NK-92 (cell line): ENCODE measurements around the gene TENM4.

ENCODE experiments used
- DNase-seq: peaks from one replicate; lab custom pipeline; 2025; ENCODE audit not compliant: unreplicated experiment; lab: John Stamatoyannopoulos, UW

Gene TENM4

DNA sequence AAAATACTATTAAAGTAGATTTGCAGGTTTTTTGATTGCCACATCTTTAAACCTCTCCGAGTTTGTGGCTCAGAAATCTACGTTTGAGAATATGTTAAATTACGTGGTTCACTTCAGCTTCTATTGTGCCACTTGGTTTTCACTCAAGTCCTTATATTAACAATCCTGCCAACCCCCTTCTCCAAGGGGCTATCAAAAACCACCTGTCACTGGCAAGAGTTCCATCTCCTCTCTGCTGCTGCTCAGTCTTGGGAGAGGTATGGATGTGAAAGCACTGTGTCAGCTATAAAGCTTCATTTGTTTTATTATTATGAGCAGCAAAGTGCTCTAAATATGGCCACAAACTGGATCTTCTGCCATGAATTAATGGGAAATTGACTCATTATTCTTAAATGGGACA lies 668.6 kb downstream of the TENM4 start:
- DNase-seq = no peak

DNA sequence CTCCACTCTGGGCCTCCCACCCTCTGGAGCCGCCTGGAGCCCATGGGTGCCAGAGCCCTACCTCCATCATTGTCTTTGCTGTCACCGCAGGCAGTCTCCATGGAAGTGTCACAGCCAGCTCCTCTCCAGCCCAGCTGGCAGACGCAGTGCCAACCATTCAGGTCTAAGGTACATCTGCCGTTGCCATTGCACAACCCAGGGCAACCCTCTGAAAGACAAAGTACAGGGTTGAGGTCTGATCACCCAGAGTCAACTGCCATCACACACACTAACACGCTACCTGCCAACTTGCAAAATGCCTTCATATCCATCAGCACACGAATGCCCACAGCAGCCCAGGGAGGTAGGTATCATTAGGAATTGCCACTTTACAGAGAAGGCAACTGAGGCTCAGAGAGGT lies 669.9 kb downstream of the TENM4 start:
- DNase-seq = no peak

DNA sequence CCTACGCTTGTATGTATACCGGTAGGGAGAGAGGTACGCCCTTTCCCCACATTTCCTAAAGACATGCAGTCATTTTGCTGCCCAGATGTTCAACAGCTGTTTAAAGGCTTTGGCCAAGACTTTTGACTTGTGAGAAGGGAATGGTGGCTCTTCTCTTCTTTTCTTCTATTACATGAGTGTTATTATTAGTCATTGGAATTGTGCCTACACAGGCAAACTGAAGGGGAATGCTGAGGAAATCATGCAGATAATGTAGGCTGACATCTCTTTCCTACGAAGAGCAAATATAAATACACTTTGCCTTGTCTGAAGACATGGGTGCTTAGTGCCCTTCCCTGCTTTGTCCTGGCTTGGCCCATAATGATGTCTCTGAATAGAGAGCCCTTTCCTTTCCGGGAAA lies 671.9 kb downstream of the TENM4 start:
- no peak for DNase-seq

DNA sequence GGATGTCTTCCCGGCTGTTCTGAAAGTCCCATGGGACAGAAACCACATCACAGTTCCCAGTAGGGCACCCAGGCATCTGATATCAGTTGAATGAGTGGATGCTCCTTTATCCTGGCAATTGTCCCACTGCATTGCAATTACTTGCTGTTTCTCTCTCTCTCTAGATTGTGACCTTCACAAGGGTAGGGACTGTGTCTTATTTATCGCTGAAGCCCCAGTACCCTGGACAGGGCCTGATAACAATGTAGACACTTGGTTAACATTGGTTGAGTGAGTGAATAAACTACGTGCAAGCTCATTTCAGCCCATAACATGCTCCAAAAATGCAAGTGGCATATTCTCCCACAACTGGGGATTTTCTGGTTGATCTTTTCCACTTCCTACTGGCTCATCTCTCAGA lies 672.5 kb downstream of the TENM4 start:
- DNase-seq = no peak

DNA sequence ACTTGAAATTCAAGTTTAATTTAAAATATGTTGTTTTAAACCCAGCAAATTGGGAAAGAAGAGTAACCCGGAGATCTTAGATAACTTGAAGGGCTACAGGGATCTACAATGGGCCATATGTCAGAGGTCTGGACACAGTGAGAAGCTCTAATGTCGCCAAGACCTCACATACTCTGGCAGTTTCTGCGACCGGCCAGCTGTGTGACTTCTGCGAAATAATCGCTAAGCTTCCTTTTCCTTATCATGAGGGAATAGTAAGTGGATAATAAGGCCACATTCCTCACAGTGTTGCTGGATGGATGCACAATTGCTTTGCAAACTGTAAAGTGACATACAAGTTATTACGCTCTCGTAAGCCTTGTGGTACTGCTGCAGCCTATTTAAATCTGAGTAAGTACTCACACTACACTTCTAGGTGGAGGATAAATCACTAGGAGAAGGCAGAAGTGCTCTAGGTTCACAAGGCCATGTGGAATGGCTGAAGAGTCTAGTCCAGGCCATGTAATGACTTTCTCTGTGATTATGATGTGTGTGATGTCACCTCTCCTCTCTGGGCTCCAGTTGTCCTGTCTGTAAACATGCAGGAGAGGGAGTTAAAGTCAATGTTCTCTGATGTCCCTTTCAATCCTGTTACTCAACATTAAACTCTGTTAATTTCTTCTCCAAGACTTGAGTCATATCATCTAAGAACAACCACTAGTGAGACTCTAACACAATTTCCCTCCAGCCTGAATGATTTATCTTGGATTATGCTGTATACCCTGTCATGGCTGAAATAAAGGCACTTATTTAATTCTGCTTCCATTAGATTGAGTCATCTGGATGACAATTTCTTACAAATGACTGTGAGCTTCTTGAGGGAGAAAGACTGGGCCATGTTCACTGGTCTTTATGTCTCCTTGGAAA lies 673.5 kb downstream of the TENM4 start:
- DNase-seq = no peak

DNA sequence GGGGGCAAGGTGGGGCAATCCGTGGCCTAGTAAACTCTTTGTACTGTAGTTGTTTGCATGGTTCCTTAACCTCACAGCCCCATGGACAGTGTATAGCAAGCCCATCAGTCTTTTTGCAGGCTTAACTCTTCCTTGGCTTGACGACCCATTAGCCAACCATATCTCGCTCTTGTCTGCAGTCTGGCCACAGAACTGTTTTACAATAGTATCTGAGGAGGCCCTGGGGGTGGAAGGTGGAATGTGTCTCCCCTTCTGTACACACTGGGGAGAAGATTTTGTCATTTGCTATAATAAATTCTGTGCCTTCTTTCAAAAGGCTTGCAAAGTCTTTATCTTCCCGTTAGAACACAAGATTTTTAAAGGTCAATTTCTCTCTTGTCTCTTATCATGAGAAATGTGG lies 675.9 kb downstream of the TENM4 start:
- DNase-seq = no peak

DNA sequence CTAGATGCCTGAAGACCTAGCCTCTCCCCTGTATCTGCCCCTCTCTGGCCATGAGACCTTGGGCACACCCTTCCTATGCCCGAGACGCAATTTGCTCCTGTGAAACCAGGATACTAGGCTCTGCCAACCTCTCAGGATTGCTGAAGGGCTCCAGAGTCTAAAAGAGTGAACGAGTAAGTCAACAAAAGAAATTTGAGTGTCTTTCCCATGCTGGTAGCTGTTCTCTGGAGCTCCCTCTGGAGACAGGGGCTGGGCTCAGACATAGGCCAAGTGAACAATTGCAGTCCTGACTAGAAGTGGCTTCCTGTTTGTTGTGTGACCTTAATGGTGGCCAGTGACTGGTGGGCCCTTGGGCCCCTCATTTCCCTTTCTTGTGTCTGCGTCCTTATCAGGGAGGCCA lies 677.2 kb downstream of the TENM4 start:
- DNase-seq = no peak

DNA sequence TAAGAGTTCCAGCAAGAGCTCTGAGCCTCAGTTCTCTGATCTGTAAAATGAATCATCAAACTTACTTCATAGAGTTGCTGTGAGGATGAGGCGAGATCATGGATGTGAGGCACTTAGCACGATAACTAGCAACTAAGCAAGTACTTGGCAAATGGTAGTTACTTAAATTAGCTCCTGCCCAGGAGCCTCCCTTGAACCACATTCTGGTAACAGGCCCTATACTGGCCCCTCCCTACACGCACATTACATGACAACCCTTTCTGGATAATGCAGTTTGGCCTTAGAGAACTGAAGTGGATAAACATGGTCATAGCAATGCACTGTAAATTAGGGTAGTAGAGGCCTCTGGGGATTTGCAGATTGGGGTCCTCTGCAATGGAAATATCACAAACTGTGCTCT lies 678.7 kb downstream of the TENM4 start:
- DNase-seq = no peak

DNA sequence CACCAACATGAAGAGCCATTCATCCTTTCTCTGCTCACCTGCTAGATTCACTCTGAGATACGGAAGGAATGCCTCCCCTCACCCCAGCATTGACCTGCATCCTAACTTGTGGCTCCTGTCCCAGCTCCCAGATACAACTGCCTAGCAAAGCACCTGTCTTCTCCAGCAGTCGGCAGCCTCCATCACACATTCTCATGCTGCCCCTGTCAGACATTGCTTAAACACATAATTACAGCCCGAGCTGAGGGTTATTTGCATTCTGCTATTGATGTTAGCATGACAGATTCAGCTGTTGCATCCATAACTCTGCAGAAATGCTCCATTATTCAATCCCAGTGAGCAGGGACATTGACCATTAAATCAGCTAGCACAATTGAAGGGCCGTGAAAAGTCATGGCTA lies 681.8 kb downstream of the TENM4 start:
- no peak for DNase-seq

DNA sequence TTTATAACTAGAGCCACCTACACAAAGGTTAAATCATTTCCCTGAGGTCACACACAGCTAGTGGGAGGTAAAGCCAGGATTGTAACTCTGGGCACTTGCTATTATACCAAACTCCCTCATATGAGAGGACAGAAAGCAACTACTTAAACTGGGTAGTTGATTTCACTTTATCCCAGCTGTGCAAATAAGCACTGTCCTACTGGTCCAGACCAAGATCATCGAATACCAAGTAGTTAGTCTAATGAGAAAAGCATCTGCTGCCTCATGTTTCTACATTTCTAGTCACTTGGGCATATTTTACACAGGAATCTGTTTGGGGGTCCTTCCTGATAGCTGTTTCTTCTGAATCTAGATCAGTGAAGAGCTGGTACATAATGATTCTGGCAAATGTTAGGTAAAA lies 687.5 kb downstream of the TENM4 start:
- DNase-seq = no peak

DNA sequence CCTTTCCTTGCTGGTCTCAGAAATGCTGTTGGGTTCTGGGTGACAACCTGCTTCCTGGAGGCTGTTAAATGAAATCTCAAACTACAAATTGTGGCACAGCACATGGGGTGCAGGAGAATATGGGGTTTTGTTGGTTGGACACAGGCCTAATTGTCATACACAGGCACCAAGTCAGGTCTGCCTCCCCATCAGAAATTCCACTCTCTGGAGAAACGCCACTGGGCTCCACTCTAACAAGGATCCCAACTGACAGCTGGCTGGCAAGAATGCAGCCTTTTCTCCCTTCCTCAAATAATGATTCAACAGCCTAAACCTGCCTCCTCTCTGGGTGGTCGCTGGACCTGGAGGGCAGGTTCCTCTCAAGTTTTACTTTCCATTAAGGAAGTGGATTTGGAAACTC lies 688.3 kb downstream of the TENM4 start:
- DNase-seq = no peak

DNA sequence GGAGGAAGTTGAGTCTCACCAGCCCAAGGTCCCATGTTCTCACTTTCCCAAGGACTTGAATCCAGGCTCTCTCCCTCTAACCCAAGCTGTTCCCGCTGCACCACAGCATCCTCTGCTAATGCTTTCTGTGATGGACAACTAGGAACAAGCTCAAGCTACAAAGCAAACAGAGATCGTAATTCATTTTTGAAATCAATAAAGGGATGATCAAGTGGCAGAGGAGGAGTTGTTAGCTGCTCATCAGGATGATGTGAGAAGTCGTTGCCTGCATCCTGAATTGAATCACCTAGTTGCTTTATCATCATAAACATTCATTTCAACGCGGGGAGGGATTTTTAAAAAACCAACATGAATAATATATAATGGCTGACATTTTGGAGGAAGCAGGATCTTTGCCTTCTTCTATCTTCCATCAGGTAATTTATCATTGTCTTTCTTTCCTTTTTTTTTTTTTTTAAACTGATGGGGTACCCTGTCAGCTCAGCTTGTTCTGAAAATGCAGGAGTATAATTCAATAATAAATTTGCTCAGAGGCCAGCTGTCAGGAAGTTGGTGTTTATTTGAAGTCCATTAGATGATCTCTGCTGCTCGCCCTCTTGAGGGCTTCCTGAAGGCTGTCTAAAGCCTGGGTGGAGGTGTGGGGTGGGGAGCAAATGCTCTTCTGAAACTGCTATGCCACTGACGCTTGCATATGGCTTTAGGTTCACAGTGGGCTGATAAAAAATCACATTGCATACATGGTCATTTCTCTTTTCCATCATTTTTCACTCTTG lies 691.7 kb downstream of the TENM4 start:
- DNase-seq = no peak

DNA sequence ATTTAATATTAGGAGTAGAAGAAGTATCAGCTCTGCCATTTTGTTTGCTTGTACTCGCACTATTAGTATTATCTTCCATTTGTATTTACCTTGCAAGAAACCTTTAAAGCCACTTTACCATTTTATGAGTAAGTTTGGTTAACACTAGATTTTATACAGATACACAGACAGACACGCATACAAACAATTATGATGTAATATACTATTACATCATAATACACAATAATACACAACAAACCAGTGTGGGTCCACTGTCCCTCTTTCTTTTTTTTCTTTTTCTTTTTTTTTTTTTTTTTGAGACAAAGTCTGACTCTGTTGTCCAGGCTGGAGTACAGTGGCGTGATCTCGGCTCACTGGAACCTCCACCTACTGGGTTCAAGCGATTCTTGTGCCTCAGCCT lies 695.9 kb downstream of the TENM4 start:
- DNase-seq = no peak

DNA sequence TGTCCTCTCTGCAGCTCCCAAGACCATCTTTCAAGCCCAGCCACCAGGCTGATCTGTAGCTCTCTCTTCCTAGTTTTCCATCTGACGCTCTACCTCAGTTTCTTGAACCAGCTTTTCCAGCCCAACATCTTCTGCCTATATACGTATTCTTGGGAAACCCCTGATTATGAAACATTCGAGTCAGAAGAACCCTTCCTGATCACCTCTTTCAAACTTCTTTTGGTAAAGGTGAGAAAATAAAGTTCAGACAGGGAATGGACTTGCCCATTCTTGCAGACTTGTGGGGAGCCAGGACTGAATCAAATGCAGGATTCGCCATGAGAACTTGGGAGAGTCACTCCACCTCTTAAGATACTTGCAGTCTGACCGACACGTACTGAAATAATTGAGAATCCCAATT lies 696.6 kb downstream of the TENM4 start:
- no peak for DNase-seq

DNA sequence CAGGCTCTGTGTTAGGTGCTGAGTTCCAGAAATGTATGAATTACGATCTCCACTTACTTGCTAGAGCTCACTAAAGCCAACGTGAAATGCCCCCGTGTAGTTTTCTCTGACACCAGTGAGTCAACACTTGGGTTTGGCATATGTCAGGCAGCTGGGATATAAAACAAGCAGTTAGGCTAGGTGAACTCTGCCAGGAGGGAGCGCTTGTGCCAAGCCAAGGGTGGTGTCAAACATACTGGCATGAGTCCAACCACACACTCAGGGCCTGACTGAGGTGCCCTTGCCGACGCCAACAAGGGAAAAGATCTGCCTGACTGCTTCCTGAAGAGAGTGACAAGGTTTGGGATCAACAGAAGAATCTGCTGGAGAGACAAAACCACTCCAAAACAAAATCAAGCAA lies 698.4 kb downstream of the TENM4 start:
- DNase-seq = no peak

DNA sequence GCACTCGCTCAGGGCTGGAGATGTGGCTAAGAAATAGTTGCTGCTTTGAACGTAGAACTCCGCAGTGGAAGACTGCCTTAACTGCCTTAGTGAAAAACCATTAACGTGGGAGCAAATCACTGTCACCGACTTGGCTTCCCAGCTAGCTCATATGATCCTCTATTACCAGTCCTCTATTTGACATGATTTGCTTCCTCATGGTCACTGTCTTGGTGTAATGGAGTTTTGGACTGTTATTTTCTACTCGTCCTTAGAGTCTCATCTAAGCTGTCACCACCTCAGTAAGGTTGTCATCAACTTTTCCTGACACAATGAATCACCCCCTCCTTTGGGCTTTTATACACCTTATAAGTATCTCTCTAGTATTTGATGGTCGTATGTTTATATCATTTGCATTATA lies 699.1 kb downstream of the TENM4 start:
- no peak for DNase-seq

DNA sequence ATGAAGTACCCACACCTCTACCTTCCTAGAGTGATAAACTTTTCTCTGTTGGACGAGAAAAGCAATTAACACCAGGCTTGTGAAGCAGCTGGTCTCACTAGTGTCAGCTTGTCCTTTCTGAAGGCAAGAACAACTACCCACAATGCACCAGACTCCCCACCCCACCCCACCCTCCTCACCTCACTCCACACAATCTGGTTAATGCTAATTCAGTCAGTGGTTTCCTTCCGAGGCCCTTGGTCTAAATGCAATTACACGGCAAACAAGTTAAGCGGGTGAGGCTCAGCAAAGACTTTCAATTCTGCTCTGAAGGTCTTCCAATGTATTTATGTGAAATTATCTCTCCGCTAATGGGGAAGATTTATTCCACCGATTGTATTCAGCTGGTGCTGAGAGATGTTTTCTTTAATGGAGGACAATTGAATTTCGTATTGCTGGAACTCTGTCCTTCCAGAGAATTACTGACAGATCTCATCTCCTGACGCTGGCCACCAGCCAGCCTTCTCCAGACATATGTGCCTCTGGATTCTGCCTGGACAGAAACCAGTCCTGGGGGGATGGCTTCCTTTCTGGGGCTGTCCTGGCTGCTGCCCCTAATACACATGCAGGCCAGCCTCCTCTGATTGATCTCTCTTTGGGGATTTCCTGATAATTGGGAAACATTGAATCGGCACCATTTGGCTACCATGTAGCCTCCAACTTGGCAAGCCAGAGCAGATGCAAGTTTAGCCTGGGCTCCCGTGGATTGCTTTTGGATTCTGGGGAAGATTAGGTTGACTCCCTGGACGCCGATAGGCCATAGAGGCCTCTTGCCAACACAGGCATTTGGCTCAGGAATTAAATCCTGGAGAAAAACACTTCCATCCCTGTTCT lies 700.4 kb downstream of the TENM4 start:
- no peak for DNase-seq

DNA sequence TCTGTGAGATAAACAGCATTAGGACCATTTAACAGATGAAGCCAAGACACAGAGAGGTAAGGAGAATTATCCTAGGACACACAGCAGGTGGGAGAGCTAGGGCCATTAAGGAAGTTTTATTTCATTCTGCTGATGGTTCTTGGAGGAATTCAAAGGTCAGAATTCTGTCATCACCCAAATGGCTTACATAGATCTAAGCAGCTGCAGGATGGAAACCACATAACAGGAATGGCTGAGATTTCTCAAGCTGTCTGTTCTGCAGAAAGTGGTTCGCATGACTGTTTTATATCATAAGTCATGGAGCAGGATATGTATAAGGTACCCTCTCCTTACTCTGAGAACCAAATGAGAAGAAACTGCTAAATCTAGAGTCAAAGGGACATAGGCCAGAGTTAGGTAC lies 702.9 kb downstream of the TENM4 start:
- no peak for DNase-seq

DNA sequence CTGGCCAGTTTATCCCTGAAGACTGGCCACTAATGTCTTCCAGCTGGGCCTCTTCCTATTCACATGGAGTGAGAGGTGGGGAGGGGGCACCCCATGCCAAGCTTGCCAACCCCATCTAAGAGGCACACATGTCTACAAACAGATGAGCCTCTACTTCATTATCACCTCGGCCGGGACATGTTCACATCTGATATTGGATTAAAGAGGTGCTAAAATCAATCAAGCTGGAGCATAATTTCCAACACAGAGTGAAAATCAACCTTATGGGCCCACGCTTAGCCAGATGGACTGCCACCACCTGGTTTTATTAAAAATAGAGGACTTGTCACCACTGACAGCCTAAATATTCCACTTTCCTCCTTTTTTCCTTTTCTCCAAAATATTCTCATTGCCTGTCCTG lies 703.5 kb downstream of the TENM4 start:
- DNase-seq = no peak

DNA sequence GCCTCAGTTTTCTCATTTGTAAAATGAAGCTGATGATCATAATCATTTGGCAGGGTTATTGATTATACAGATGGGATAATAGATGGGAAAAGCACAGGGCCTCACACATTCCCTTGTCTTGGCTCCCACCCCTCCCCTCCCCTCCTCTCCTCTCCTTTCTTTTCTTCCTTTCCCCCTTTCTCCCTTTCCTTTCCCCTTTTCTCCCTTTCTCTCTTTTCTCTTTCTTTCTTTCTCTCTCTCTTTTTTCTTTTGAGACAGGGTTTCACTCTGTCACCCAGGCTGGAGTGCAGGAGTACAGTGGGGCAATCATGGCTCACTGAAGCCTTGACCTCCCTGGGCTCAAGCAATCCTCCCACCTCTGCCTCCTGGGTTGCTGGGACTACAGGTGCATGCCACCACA lies 705.1 kb downstream of the TENM4 start:
- no peak for DNase-seq

DNA sequence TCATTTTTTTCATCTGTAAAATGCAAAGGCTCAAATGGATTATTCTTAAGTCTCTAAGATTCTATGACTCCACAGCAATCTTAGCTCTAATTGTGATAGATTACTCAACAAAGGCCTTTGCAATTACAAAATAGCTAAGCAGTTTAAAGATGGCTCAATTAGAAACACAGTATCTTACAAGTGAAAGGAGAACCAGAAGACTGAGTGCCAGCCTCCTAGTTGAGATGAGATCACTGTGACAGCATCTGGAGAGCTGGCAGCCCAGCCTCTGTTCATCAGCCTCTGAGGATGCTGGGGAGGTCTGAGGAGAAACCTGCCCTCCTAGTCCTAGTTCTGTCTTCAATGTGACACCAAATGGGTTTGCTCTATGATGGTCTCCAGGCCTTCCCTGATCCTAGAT lies 707.8 kb downstream of the TENM4 start:
- DNase-seq = no peak

DNA sequence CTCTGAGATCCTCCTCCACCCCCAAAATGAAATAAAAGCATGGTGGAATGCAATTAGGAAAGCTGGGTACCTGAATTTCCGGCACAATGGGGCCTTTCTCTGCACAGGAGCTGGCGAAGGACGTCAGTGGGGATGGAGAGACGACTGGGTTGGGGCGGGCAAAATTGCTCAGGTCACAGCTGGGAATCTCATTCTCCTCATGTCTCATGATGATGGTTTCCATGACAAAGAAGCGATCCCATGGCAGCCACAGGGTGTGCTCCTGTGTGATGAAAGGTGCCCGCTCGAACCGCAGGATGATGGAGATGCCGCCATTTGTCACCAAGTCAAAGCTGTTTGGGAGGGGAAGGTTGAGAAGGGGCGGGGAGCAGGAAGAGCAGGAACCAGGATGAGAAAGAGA lies 708.6 kb downstream of the TENM4 start:
- DNase-seq = no peak
